ENCODE results near the gene KLHL13.
"Not testable (repeated sequence)": the region's sequence is repeated elsewhere in the genome, so short reads cannot be mapped to it uniquely, and the experiment has no call there.

KLHL13 gene

DNA sequence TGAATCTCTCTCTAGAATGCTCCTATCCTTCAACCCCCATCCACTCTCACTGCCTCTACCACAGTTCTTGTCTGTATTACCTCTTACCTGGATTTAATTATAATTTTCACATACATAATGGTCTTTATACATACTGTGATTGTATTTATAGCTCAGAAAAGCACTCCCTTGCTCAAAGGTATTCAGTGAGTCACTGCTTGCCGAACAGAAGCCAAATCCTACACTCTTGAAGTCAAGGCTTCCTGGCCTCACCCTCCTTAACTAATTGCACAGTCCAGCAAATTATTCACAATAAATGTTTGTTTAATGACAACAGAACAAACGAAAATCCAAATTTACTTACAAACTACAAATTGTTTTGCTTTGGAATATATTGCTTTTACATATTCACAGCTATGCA, 159.5 kb downstream of the KLHL13 start:
- no peak for DNase-seq
- in situ Hi-C loops (cut with HindIII; ENCODE audit: low pct_ligation_motif_present, low pct_unique_long_range_greater_than_20kb, low sequenced_read_pairs), result no loop called here

DNA sequence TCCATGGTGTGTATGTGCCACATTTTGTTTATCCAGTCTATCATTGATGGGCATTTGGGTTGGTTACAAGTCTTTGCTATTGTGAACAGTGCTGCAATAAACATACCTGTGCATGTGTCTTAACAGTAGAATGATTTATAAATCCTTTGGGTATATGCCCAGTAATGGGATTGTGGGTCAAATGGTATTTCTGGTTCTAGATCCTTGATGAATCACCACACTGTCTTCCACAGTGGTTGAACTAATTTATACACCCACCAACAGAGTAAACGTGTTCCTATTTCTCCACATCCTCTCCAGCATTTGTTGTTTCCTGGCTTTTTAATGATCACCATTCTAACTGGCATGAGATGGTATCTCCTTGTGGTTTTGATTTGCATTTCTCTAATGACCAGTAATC, 177.3 kb downstream of the KLHL13 start:
- DNase-seq; in situ Hi-C loops (cut with HindIII; ENCODE audit: low pct_ligation_motif_present, low pct_unique_long_range_greater_than_20kb, low sequenced_read_pairs): not testable (repeated sequence)

DNA sequence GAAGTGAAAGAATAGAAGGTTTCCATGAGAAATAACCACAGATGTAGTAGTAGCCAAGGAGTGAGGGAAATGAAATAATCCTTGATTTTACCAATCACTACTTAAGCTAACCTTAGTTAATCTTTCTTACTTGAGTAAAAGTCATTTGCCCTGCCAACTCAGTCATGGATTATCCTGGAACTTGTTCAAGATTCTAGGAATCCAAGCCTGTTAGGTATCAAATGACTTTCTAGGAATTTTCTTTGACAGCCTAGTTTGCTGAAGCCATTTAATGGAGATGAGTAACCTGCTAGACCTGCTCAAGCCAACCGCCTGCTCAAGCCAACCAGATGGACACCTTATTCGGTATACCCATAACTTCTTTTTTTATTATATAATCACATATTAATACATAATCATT, 180.5 kb downstream of the KLHL13 start:
- in situ Hi-C loops (cut with HindIII; ENCODE audit: low pct_ligation_motif_present, low pct_unique_long_range_greater_than_20kb, low sequenced_read_pairs), result no loop called here
- no peak for DNase-seq

DNA sequence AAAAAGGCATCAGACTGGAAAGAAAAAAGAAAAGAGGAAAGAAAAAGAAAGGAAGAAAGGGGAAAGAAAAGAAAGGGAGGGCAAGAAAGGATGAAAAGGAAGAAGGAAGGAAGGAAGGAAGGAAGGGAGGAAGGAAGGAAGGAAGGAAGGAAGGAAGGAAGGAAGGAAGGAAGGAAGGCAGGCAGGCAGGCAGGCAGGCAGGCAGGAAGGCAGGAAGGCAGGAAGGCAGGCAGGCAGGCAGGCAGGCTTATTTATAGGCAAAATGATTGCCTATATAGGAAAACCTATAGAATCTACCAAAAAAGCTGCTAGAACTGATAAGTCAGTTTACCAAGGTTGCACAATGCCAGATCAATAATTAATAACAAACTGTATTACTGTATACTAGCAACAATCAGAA, 186.5 kb downstream of the KLHL13 start:
- DNase-seq; in situ Hi-C loops (cut with HindIII; ENCODE audit: low pct_ligation_motif_present, low pct_unique_long_range_greater_than_20kb, low sequenced_read_pairs): not testable (repeated sequence)

DNA sequence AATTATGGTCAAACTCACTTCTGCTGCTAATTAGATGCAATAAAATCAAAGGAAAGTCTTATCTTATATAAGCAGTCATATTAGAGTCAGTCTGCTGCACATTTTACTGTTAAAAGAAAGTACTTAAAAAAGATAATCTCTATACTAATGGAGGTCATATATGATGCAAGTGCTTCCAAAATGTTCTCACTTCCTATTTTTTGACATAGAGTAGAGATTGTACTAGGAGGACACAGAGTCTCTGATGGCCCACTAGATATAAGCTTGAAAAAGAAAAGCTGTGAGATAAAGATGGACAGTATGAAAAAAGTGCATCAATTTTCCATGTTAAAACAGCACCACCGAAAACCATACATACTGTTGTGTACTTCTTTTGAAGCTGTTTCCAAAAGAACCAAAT, 196.9 kb downstream of the KLHL13 start:
- in situ Hi-C loops (cut with HindIII; ENCODE audit: low pct_ligation_motif_present, low pct_unique_long_range_greater_than_20kb, low sequenced_read_pairs), result no loop called here
- DNase-seq, result no peak

DNA sequence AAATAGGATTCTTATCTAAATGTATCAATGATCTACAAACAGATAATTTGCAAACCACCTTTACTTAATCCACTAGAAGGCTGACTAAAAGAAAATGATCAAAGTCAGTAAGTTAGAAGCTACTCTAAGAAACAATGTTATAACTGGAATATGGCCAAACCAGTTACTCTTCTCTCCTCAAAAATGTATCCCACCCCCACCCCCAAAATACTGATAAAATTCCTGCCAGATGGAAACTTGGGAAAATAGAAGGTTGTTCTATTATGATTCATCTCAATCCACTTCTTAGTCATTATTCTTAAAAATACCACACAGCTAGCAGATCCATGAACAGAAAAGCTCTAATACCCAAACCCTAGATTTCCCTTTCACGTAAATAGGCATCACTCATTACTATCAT, 206.4 kb downstream of the KLHL13 start:
- DNase-seq, result no peak
- in situ Hi-C loops (cut with HindIII; ENCODE audit: low pct_ligation_motif_present, low pct_unique_long_range_greater_than_20kb, low sequenced_read_pairs), result no loop called here

DNA sequence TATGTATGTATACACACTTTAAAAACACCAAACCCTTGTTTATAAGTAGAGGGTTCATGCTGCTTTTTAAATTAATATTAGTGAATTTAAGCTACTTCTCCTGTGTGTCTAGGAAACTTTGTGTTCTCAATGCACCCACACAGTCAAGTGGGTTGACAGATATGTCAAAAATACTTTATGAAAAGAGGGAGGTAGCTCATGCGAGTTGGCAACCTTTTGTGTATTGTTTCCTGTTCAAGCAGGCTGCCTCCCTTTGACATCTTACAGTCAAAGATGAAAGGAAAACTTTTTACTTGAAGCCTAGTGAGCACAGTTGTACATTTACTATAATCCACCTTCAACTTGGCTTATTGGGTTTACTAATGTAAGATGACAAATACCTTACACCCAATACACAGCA, 218.4 kb downstream of the KLHL13 start:
- in situ Hi-C loops (cut with HindIII; ENCODE audit: low pct_ligation_motif_present, low pct_unique_long_range_greater_than_20kb, low sequenced_read_pairs), result no loop called here
- no peak for DNase-seq

DNA sequence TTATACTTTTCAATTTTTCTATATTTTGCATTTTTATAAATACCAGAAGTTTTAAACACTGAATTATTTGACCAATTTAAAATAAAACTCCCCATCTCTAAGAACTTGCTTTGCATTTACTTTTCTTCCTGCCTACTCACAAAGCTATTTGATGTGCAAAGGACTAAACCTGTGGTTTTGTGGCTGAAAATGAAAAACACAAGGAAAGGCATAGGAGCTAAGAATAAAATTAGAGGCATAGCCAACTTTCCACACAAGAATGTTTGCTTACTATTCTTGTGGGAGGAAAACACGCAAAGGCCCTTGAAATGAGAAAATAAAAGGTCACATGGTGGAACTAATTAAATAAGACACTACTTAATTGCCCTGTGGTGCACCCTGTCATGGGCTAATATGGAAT, 221.2 kb downstream of the KLHL13 start:
- DNase-seq, result no peak
- in situ Hi-C loops (cut with HindIII; ENCODE audit: low pct_ligation_motif_present, low pct_unique_long_range_greater_than_20kb, low sequenced_read_pairs), result no loop called here

DNA sequence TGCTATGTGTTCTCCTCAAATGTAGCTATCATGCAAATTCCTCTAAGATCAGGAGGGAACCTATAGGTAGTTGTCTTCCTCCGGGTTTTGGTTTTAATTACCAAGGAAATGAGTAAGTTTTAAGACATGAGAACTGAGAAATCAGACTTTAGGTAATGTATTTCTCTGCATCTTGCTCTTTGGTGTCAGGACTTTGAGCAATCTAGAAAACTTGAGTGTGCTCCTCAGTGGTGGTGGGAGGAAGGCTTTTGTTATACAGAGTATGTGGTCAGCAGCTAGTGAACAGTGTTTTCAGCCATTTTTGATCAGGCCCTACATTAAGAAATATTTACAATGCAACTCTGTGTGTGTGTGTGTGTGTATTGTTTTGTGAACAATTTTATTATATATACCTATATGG, 224.1 kb downstream of the KLHL13 start:
- no peak for DNase-seq
- in situ Hi-C loops (cut with HindIII; ENCODE audit: low pct_ligation_motif_present, low pct_unique_long_range_greater_than_20kb, low sequenced_read_pairs), result no loop called here

DNA sequence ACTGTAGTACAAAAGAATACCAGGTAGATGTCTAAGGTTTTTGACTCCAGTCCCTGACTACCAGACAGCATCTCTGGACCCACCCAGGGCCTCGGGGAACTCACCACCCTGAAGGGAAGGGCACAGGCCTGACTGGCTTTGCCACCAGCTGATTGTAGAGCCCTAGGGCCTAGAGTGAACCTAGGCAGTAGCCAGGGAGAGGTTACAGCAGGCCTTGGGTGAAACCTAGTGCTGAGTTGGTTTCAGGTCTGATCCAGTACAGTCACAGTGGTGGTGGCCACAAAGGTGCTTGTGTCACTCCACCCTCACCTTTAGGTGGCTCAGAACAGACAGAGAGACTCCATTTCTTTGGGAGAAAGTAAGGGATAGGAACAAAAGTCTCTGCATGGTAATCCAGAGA, 244.8 kb downstream of the KLHL13 start:
- DNase-seq, result no peak
- in situ Hi-C loops (cut with HindIII; ENCODE audit: low pct_ligation_motif_present, low pct_unique_long_range_greater_than_20kb, low sequenced_read_pairs), result no loop called here

DNA sequence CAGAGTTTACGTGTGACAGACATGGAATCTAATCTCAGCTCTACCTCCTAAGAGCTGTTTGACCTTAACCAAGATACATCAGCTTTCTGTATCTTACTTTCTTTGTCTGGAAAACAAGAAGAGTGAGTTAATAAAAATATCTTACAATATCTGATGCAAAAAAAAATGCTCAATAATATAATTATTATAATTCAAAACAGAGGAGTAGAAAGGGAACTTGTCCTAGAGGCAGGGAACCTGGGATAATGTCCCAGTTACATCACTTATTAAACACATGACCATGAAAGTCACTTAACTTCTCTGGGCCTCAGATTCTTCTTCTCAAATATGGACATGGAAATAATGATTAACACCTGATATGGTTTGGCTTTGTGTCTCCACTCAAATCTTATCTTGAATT, 256.1 kb downstream of the KLHL13 start:
- DNase-seq, result no peak
- in situ Hi-C loops (cut with HindIII; ENCODE audit: low pct_ligation_motif_present, low pct_unique_long_range_greater_than_20kb, low sequenced_read_pairs), result no loop called here

DNA sequence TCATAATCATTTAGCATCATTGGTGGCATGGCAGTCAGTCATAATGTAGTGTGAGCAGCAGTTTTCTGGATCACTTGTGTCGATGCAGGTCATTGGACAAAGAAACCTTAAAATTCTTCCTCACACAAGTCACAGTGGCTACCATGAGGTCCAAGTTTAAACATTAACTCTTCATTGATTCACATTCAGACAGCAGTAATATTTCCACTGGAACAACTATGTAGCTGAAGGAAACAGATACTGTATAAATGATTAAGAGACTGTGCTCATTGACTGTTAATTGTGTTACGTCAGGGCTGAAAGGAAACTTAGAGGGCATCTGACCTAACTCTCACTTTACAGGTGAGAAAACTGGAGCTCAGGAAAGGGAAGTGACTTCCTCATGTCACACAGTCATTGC, 261.8 kb downstream of the KLHL13 start:
- peak; percentile 2 for DNase-seq
- in situ Hi-C loops (cut with HindIII; ENCODE audit: low pct_ligation_motif_present, low pct_unique_long_range_greater_than_20kb, low sequenced_read_pairs), result no loop called here

DNA sequence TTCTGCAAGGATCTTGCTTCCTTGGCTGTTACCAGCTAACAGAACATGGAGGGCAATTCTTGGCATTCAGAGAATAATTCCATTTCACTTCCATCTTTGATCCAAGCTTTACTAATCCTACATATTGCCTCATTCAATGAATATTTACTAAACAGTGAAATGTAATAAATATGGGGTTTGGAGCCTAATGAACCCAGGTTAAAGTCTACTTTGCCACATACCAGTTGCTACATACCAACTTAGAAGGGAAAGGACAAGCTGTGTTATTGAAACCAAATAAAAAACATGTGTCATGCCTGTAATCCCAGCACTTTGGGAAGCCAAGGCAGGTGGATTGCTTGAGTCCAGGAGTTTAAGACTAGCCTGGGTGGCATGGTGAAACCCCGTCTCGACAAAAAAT, 265.6 kb downstream of the KLHL13 start:
- DNase-seq, result no peak
- in situ Hi-C loops (cut with HindIII; ENCODE audit: low pct_ligation_motif_present, low pct_unique_long_range_greater_than_20kb, low sequenced_read_pairs), result no loop called here
